H9 (cell line): ENCODE results near the gene DCAF17. TPM values are rescaled to one million over a fixed set of nuclear protein-coding genes. Genes with fewer than 3 reads are reported as not detected.

Experiments
- DNase-seq: peaks from one replicate; pipeline ENCODE4 v3.0.0-alpha.2; 2017
- H2AFZ ChIP-seq: one replicate; pipeline ENCODE4 v1.6.1; 2013; ENCODE audit warnings: mild to moderate bottlenecking, low read length, control low read depth, moderate library complexity
- H2AK5ac ChIP-seq: 2 replicates; pipeline ENCODE4 v1.6.1; 2013; ENCODE audit warnings: low read length, control low read depth, mixed read lengths; ENCODE audit not compliant: insufficient read length
- H2BK120ac ChIP-seq: one replicate; pipeline ENCODE4 v1.6.1; 2013; ENCODE audit warnings: low read depth, mild to moderate bottlenecking, low read length, control low read depth, inconsistent platforms; ENCODE audit not compliant: poor library complexity, severe bottlenecking
- H2BK12ac ChIP-seq: 2 replicates; pipeline ENCODE4 v1.6.1; 2013; ENCODE audit warnings: low read length, control low read depth, mixed read lengths, low read depth; ENCODE audit not compliant: insufficient read length
- H2BK15ac ChIP-seq: 2 replicates; pipeline ENCODE4 v1.6.1; 2013; ENCODE audit warnings: low read depth, low read length, control low read depth
- H2BK20ac ChIP-seq: one replicate; pipeline ENCODE4 v1.6.1; 2013; ENCODE audit warnings: low read depth, mild to moderate bottlenecking, low read length, control low read depth, inconsistent platforms; ENCODE audit not compliant: poor library complexity, severe bottlenecking
- H2BK5ac ChIP-seq: 2 replicates; pipeline ENCODE4 v1.6.1; 2013; ENCODE audit warnings: low read length, control low read depth, mixed read lengths; ENCODE audit not compliant: insufficient read length
- H3K14ac ChIP-seq: 2 replicates; pipeline ENCODE4 v1.6.1; 2013; ENCODE audit warnings: low read length, control low read depth; ENCODE audit not compliant: insufficient read depth
- H3K18ac ChIP-seq: 2 replicates; pipeline ENCODE4 v1.6.1; 2013; ENCODE audit warnings: low read depth, mild to moderate bottlenecking, mixed read lengths, low read length, control low read depth; ENCODE audit not compliant: insufficient read length
- H3K23ac ChIP-seq: 2 replicates; pipeline ENCODE4 v1.6.1; 2013; ENCODE audit warnings: low read length, control low read depth, mixed read lengths, low read depth; ENCODE audit not compliant: insufficient read length
- H3K23me2 ChIP-seq: 2 replicates; pipeline ENCODE4 v1.6.1; 2013; ENCODE audit warnings: low read depth, mild to moderate bottlenecking, mixed read lengths, low read length, control low read depth; ENCODE audit not compliant: insufficient read length, poor library complexity, severe bottlenecking
- H3K27ac ChIP-seq: 2 replicates; pipeline ENCODE4 v1.5.1; 2013; ENCODE audit warnings: low read length, control low read depth, mixed read lengths, low read depth; ENCODE audit not compliant: insufficient read length
- H3K27me3 ChIP-seq: 2 replicates; pipeline ENCODE4 v1.6.1; 2013; ENCODE audit warnings: low read length, control low read depth, inconsistent platforms; ENCODE audit not compliant: insufficient read depth
- H3K4ac ChIP-seq: 2 replicates; pipeline ENCODE4 v1.6.1; 2013; ENCODE audit warnings: low read depth, mild to moderate bottlenecking, control low read depth, inconsistent platforms, low read length, moderate library complexity
- H3K4me1 ChIP-seq: 2 replicates; pipeline ENCODE4 v1.6.1; 2013; ENCODE audit warnings: low read length, control low read depth, inconsistent platforms; ENCODE audit not compliant: insufficient read depth
- H3K4me2 ChIP-seq: 2 replicates; pipeline ENCODE4 v1.6.1; 2013; ENCODE audit warnings: low read length, control low read depth, mixed read lengths; ENCODE audit not compliant: insufficient read length, insufficient read depth
- H3K56ac ChIP-seq: 2 replicates; pipeline ENCODE4 v1.6.1; 2013; ENCODE audit warnings: low read depth, mild to moderate bottlenecking, mixed read lengths, low read length, control low read depth; ENCODE audit not compliant: insufficient read length
- H3K79me1 ChIP-seq: 2 replicates; pipeline ENCODE4 v1.6.1; 2013; ENCODE audit warnings: low read depth, mild to moderate bottlenecking, moderate library complexity, low read length, control low read depth, inconsistent platforms; ENCODE audit not compliant: insufficient read depth, poor library complexity, severe bottlenecking
- H3K79me2 ChIP-seq: 2 replicates; pipeline ENCODE4 v1.6.1; 2013; ENCODE audit warnings: low read length, control low read depth, inconsistent platforms; ENCODE audit not compliant: insufficient read depth
- H3K9ac ChIP-seq: 2 replicates; pipeline ENCODE4 v1.6.1; 2013; ENCODE audit warnings: low read length, control low read depth, mixed read lengths; ENCODE audit not compliant: insufficient read length; ENCODE audit errors: extremely low read depth
- H3K9me3 ChIP-seq: one replicate; pipeline ENCODE4 v1.6.1; 2013; ENCODE audit warnings: low read depth, low read length, inconsistent platforms; ENCODE audit not compliant: control insufficient read depth
- H3T11ph ChIP-seq: one replicate; pipeline ENCODE4 v1.6.1; 2013; ENCODE audit warnings: mild to moderate bottlenecking, low read length, control low read depth, inconsistent platforms
- H4K20me1 ChIP-seq: one replicate; pipeline ENCODE4 v1.6.1; 2013; ENCODE audit not compliant: control insufficient read depth, insufficient read length, insufficient read depth
- H4K5ac ChIP-seq: 2 replicates; pipeline ENCODE4 v1.6.1; 2013; ENCODE audit warnings: low read depth, mild to moderate bottlenecking, mixed read lengths, low read length, control low read depth; ENCODE audit not compliant: insufficient read length
- H4K8ac ChIP-seq: replicated peaks from 2 replicates; pipeline ENCODE4 v1.6.1; 2013; ENCODE audit warnings: low read length, control low read depth, mixed read lengths, low read depth; ENCODE audit not compliant: insufficient read length
- H4K91ac ChIP-seq: 2 replicates; pipeline ENCODE4 v1.6.1; 2013; ENCODE audit warnings: low read depth, mild to moderate bottlenecking, moderate library complexity, mixed read lengths, low read length, control low read depth; ENCODE audit not compliant: insufficient read length
- H3K27ac Mint-ChIP-seq, 3 experiments: 2 replicates in 2 of 3; 3 replicates in 1 of 3; pipeline ENCODE4 v1.8.0; 2020 to 2021; ENCODE audit warnings: mixed read lengths in 3 of 3, mild to moderate bottlenecking in 1 of 3, moderate library complexity in 1 of 3
- H3K27me3 Mint-ChIP-seq: 2 replicates; pipeline ENCODE4 v1.8.0; 2021; ENCODE audit warnings: low read depth, mild to moderate bottlenecking, moderate library complexity, mixed read lengths
- H3K36me3 Mint-ChIP-seq, 3 experiments: 2 replicates in 2 of 3; 3 replicates in 1 of 3; pipeline ENCODE4 v1.8.0; 2020 to 2021; ENCODE audit warnings: low read depth in 3 of 3, mixed read lengths in 3 of 3; ENCODE audit not compliant: insufficient read depth in 1 of 3
- H3K4me1 Mint-ChIP-seq, 2 experiments: 2 replicates each; pipeline ENCODE4 v1.8.0; 2020; ENCODE audit warnings: mixed read lengths in 2 of 2
- H3K4me3 Mint-ChIP-seq, 2 experiments: 2 replicates in 1 of 2; 3 replicates in 1 of 2; pipeline ENCODE4 v1.8.0; 2020 to 2021; ENCODE audit warnings: mild to moderate bottlenecking in 2 of 2, mixed read lengths in 2 of 2, moderate library complexity in 1 of 2
- H3K9me3 Mint-ChIP-seq, 2 experiments: 2 replicates in 1 of 2; 3 replicates in 1 of 2; pipeline ENCODE4 v1.8.0; 2020; ENCODE audit warnings: mild to moderate bottlenecking in 2 of 2, mixed read lengths in 2 of 2, moderate library complexity in 1 of 2
- WGBS: extraction: QIAGEN DNeasy Blood & Tissue Kit; methylation state at CpG from one replicate; pipeline ENCODE4 v1.1.7; 2013; ENCODE audit warnings: missing lambda C conversion rate, low lambda C conversion rate, mixed read lengths; ENCODE audit not compliant: insufficient read length; ENCODE audit errors: extremely low coverage; 5-methylcytosine and 5-hydroxymethylcytosine counted together
- total RNA-seq: library from RNA; stranded (reverse); gene quantifications from 2 replicates; pipeline ENCODE4 v1.2.1, GENCODE V29; 2021
- TF ChIP-seq, protein P1 (sequence below): fragments of 200-600 bp; sonication (generic); conservative IDR thresholded peaks from 3 replicates; pipeline ENCODE4 v1.8.0; 2021; ENCODE audit warnings: antibody characterized with exemption, mild to moderate bottlenecking

Gene DCAF17
- total RNA-seq, 1 experiment from 2014 or later, result 28.1 TPM

DNA sequence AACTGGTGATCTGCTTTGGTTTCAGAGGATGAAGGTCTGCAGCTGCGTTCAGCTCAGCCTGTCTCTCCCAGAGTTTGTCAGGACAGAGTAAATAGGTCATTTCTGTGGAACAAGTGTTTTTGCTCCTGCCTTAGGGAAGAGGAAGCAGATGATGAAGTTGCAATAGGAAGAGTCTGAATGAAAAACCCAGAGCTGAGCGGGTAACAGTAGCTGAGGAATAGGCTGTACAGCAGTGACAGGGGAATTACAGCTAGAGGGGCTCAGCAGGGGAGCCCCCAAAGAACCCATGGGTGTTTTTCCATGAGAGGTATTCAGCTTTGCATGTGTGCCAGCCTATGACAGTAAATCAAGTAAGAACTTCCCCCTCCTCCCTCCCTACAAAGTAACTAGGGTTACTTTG, 78.0 kb downstream of the DCAF17 start:
- Histone ChIP-seq H3K4me1 (peaks cover 4% of the 10 kb centered on the region; the same call in 1 of the 2 replicates), H3K9me3 (no peaks in the 10 kb centered on the region), H4K8ac (no peak overlapping the region), H3K18ac (no peak overlapping the region), H3K14ac (no peak overlapping the region), H3K23ac (no peak overlapping the region), H3K4ac (no peak overlapping the region), H3K79me1 (no peaks in the 10 kb centered on the region), H2BK120ac (no peak overlapping the region), H3K27me3 (no peaks in the 10 kb centered on the region), H3K79me2 (no peaks in the 10 kb centered on the region), H3K4me2 (no peak overlapping the region), H3K9ac (no peak overlapping the region), H3K27ac (no peak overlapping the region), H3K56ac (no peak overlapping the region), H2BK15ac (no peak overlapping the region), H4K20me1 (no peaks in the 10 kb centered on the region), H2BK5ac (no peak overlapping the region), H2BK20ac (no peak overlapping the region), H3K23me2 (no peaks in the 10 kb centered on the region), H2BK12ac (no peak overlapping the region), H4K5ac (no peak overlapping the region), H3T11ph (no peak overlapping the region), H2AFZ (no peak overlapping the region), H2AK5ac (no peak overlapping the region), H4K91ac (no peak overlapping the region)
- Mint-ChIP-seq H3K4me3 (no peak overlapping the region), H3K27me3 (peaks cover 5% of the 10 kb centered on the region), H3K36me3 (peaks cover 0 to 5% (median 3%) of the 10 kb centered on the region in 3 experiments; a peak in 4 of 7 replicates), H3K4me1 (peaks cover 24 to 25% of the 10 kb centered on the region in 2 experiments), H3K9me3 (peaks cover 0 to 3% of the 10 kb centered on the region in 2 experiments; a peak in 1 of 5 replicates), H3K27ac (no peak overlapping the region)
- TF ChIP-seq, protein P1, sequence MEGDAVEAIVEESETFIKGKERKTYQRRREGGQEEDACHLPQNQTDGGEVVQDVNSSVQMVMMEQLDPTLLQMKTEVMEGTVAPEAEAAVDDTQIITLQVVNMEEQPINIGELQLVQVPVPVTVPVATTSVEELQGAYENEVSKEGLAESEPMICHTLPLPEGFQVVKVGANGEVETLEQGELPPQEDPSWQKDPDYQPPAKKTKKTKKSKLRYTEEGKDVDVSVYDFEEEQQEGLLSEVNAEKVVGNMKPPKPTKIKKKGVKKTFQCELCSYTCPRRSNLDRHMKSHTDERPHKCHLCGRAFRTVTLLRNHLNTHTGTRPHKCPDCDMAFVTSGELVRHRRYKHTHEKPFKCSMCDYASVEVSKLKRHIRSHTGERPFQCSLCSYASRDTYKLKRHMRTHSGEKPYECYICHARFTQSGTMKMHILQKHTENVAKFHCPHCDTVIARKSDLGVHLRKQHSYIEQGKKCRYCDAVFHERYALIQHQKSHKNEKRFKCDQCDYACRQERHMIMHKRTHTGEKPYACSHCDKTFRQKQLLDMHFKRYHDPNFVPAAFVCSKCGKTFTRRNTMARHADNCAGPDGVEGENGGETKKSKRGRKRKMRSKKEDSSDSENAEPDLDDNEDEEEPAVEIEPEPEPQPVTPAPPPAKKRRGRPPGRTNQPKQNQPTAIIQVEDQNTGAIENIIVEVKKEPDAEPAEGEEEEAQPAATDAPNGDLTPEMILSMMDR, result no peak
- WGBS, result no CpG with 5 or more reads among the region's 2 CpGs
- DNase-seq, result no peak
